H9 (cell line): ENCODE measurements around the gene SPRR5. TPM values are rescaled to one million over a fixed set of nuclear protein-coding genes. Genes with fewer than 3 reads are reported as not detected.

Experiments
- DNase-seq: peaks from one replicate; pipeline ENCODE4 v3.0.0-alpha.2; 2017
- H2AFZ ChIP-seq: one replicate; pipeline ENCODE4 v1.6.1; 2013; ENCODE audit warnings: mild to moderate bottlenecking, low read length, control low read depth, moderate library complexity
- H2AK5ac ChIP-seq: 2 replicates; pipeline ENCODE4 v1.6.1; 2013; ENCODE audit warnings: low read length, control low read depth, mixed read lengths; ENCODE audit not compliant: insufficient read length
- H2BK120ac ChIP-seq: one replicate; pipeline ENCODE4 v1.6.1; 2013; ENCODE audit warnings: low read depth, mild to moderate bottlenecking, low read length, control low read depth, inconsistent platforms; ENCODE audit not compliant: poor library complexity, severe bottlenecking
- H2BK12ac ChIP-seq: 2 replicates; pipeline ENCODE4 v1.6.1; 2013; ENCODE audit warnings: low read length, control low read depth, mixed read lengths, low read depth; ENCODE audit not compliant: insufficient read length
- H2BK15ac ChIP-seq: 2 replicates; pipeline ENCODE4 v1.6.1; 2013; ENCODE audit warnings: low read depth, low read length, control low read depth
- H2BK20ac ChIP-seq: one replicate; pipeline ENCODE4 v1.6.1; 2013; ENCODE audit warnings: low read depth, mild to moderate bottlenecking, low read length, control low read depth, inconsistent platforms; ENCODE audit not compliant: poor library complexity, severe bottlenecking
- H2BK5ac ChIP-seq: 2 replicates; pipeline ENCODE4 v1.6.1; 2013; ENCODE audit warnings: low read length, control low read depth, mixed read lengths; ENCODE audit not compliant: insufficient read length
- H3K14ac ChIP-seq: 2 replicates; pipeline ENCODE4 v1.6.1; 2013; ENCODE audit warnings: low read length, control low read depth; ENCODE audit not compliant: insufficient read depth
- H3K18ac ChIP-seq: 2 replicates; pipeline ENCODE4 v1.6.1; 2013; ENCODE audit warnings: low read depth, mild to moderate bottlenecking, mixed read lengths, low read length, control low read depth; ENCODE audit not compliant: insufficient read length
- H3K23ac ChIP-seq: 2 replicates; pipeline ENCODE4 v1.6.1; 2013; ENCODE audit warnings: low read length, control low read depth, mixed read lengths, low read depth; ENCODE audit not compliant: insufficient read length
- H3K23me2 ChIP-seq: 2 replicates; pipeline ENCODE4 v1.6.1; 2013; ENCODE audit warnings: low read depth, mild to moderate bottlenecking, mixed read lengths, low read length, control low read depth; ENCODE audit not compliant: insufficient read length, poor library complexity, severe bottlenecking
- H3K27ac ChIP-seq: 2 replicates; pipeline ENCODE4 v1.5.1; 2013; ENCODE audit warnings: low read length, control low read depth, mixed read lengths, low read depth; ENCODE audit not compliant: insufficient read length
- H3K27me3 ChIP-seq: 2 replicates; pipeline ENCODE4 v1.6.1; 2013; ENCODE audit warnings: low read length, control low read depth, inconsistent platforms; ENCODE audit not compliant: insufficient read depth
- H3K4ac ChIP-seq: 2 replicates; pipeline ENCODE4 v1.6.1; 2013; ENCODE audit warnings: low read depth, mild to moderate bottlenecking, control low read depth, inconsistent platforms, low read length, moderate library complexity
- H3K4me1 ChIP-seq: 2 replicates; pipeline ENCODE4 v1.6.1; 2013; ENCODE audit warnings: low read length, control low read depth, inconsistent platforms; ENCODE audit not compliant: insufficient read depth
- H3K4me2 ChIP-seq: 2 replicates; pipeline ENCODE4 v1.6.1; 2013; ENCODE audit warnings: low read length, control low read depth, mixed read lengths; ENCODE audit not compliant: insufficient read length, insufficient read depth
- H3K56ac ChIP-seq: 2 replicates; pipeline ENCODE4 v1.6.1; 2013; ENCODE audit warnings: low read depth, mild to moderate bottlenecking, mixed read lengths, low read length, control low read depth; ENCODE audit not compliant: insufficient read length
- H3K79me1 ChIP-seq: 2 replicates; pipeline ENCODE4 v1.6.1; 2013; ENCODE audit warnings: low read depth, mild to moderate bottlenecking, moderate library complexity, low read length, control low read depth, inconsistent platforms; ENCODE audit not compliant: insufficient read depth, poor library complexity, severe bottlenecking
- H3K79me2 ChIP-seq: 2 replicates; pipeline ENCODE4 v1.6.1; 2013; ENCODE audit warnings: low read length, control low read depth, inconsistent platforms; ENCODE audit not compliant: insufficient read depth
- H3K9ac ChIP-seq: 2 replicates; pipeline ENCODE4 v1.6.1; 2013; ENCODE audit warnings: low read length, control low read depth, mixed read lengths; ENCODE audit not compliant: insufficient read length; ENCODE audit errors: extremely low read depth
- H3K9me3 ChIP-seq: one replicate; pipeline ENCODE4 v1.6.1; 2013; ENCODE audit warnings: low read depth, low read length, inconsistent platforms; ENCODE audit not compliant: control insufficient read depth
- H3T11ph ChIP-seq: one replicate; pipeline ENCODE4 v1.6.1; 2013; ENCODE audit warnings: mild to moderate bottlenecking, low read length, control low read depth, inconsistent platforms
- H4K20me1 ChIP-seq: one replicate; pipeline ENCODE4 v1.6.1; 2013; ENCODE audit not compliant: control insufficient read depth, insufficient read length, insufficient read depth
- H4K5ac ChIP-seq: 2 replicates; pipeline ENCODE4 v1.6.1; 2013; ENCODE audit warnings: low read depth, mild to moderate bottlenecking, mixed read lengths, low read length, control low read depth; ENCODE audit not compliant: insufficient read length
- H4K8ac ChIP-seq: replicated peaks from 2 replicates; pipeline ENCODE4 v1.6.1; 2013; ENCODE audit warnings: low read length, control low read depth, mixed read lengths, low read depth; ENCODE audit not compliant: insufficient read length
- H4K91ac ChIP-seq: 2 replicates; pipeline ENCODE4 v1.6.1; 2013; ENCODE audit warnings: low read depth, mild to moderate bottlenecking, moderate library complexity, mixed read lengths, low read length, control low read depth; ENCODE audit not compliant: insufficient read length
- H3K27ac Mint-ChIP-seq, 3 experiments: 2 replicates in 2 of 3; 3 replicates in 1 of 3; pipeline ENCODE4 v1.8.0; 2020 to 2021; ENCODE audit warnings: mixed read lengths in 3 of 3, mild to moderate bottlenecking in 1 of 3, moderate library complexity in 1 of 3
- H3K27me3 Mint-ChIP-seq: 2 replicates; pipeline ENCODE4 v1.8.0; 2021; ENCODE audit warnings: low read depth, mild to moderate bottlenecking, moderate library complexity, mixed read lengths
- H3K36me3 Mint-ChIP-seq, 3 experiments: 2 replicates in 2 of 3; 3 replicates in 1 of 3; pipeline ENCODE4 v1.8.0; 2020 to 2021; ENCODE audit warnings: low read depth in 3 of 3, mixed read lengths in 3 of 3; ENCODE audit not compliant: insufficient read depth in 1 of 3
- H3K4me1 Mint-ChIP-seq, 2 experiments: 2 replicates each; pipeline ENCODE4 v1.8.0; 2020; ENCODE audit warnings: mixed read lengths in 2 of 2
- H3K4me3 Mint-ChIP-seq, 2 experiments: 2 replicates in 1 of 2; 3 replicates in 1 of 2; pipeline ENCODE4 v1.8.0; 2020 to 2021; ENCODE audit warnings: mild to moderate bottlenecking in 2 of 2, mixed read lengths in 2 of 2, moderate library complexity in 1 of 2
- H3K9me3 Mint-ChIP-seq, 2 experiments: 2 replicates in 1 of 2; 3 replicates in 1 of 2; pipeline ENCODE4 v1.8.0; 2020; ENCODE audit warnings: mild to moderate bottlenecking in 2 of 2, mixed read lengths in 2 of 2, moderate library complexity in 1 of 2
- CTCF ChIP-seq: fragments of 200-600 bp; sonication (generic); conservative IDR thresholded peaks from 3 replicates; pipeline ENCODE4 v1.8.0; 2021; ENCODE audit warnings: antibody characterized with exemption, mild to moderate bottlenecking
- WGBS: extraction: QIAGEN DNeasy Blood & Tissue Kit; methylation state at CpG from one replicate; pipeline ENCODE4 v1.1.7; 2013; ENCODE audit warnings: missing lambda C conversion rate, low lambda C conversion rate, mixed read lengths; ENCODE audit not compliant: insufficient read length; ENCODE audit errors: extremely low coverage; 5-methylcytosine and 5-hydroxymethylcytosine counted together
- total RNA-seq: library from RNA; stranded (reverse); gene quantifications from 2 replicates; pipeline ENCODE4 v1.2.1, GENCODE V29; 2021

Gene SPRR5
- total RNA-seq, 1 experiment from 2014 or later: not detected

DNA sequence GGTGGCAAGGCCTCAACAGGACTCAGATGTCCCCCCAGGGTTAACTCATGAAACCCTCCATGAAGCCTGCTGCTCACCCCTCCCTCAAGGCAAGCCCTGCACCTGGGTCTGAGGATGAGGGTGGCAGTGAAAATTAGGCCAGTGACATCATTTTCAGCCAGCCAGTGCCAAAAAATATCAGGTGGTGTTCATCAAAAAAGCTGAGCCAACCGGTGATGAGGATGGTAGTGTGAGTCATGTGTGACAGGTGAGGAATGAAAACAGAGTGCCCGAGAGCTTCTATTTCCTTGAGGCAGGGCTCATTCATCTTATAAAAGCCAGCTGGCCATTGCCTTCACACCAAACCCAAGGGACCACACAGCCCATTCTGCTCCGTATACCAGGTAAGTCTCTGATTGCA lies 36.7 kb downstream of the SPRR5 start, which contains the start of gene SPRR1A:
TSS of gene SPRR1A (plus strand) at position 339 of the 400 bp plus-strand sequence. CDS start 1,150 bp downstream, outside the sequence.
- Mint-ChIP-seq H3K4me3 (no peak within 1 kb of the TSS), H3K27me3 (peaks cover 32% of the 10 kb centered on the region), H3K27ac (peak within 1 kb of the TSS in 1 of 3 experiments; percentile 27; a peak in 1 of 7 replicates), H3K4me1 (no peaks in the 10 kb centered on the region), H3K36me3 (no peaks in the 10 kb centered on the region), H3K9me3 (peaks cover 0 to 11% of the 10 kb centered on the region in 2 experiments; a peak in 3 of 5 replicates)
- Histone ChIP-seq H3K9me3 (no peaks in the 10 kb centered on the region), H3K9ac (no peak within 1 kb of the TSS), H3K4me2 (no peak within 1 kb of the TSS), H3K18ac (no peak within 1 kb of the TSS), H2BK12ac (no peak within 1 kb of the TSS), H3K27me3 (no peaks in the 10 kb centered on the region), H3T11ph (no peak within 1 kb of the TSS), H4K20me1 (no peaks in the 10 kb centered on the region), H2AFZ (no peak within 1 kb of the TSS), H3K56ac (no peak within 1 kb of the TSS), H2BK15ac (no peak within 1 kb of the TSS), H3K79me1 (no peaks in the 10 kb centered on the region), H2BK120ac (no peak within 1 kb of the TSS), H2BK5ac (no peak within 1 kb of the TSS), H4K5ac (no peak within 1 kb of the TSS), H3K4ac (no peak within 1 kb of the TSS), H3K79me2 (no peaks in the 10 kb centered on the region), H4K8ac (no peak within 1 kb of the TSS), H2BK20ac (no peak within 1 kb of the TSS), H3K23ac (no peak within 1 kb of the TSS), H2AK5ac (no peak within 1 kb of the TSS), H3K27ac (no peak within 1 kb of the TSS), H4K91ac (no peak within 1 kb of the TSS), H3K23me2 (no peaks in the 10 kb centered on the region), H3K4me1 (no peaks in the 10 kb centered on the region), H3K14ac (no peak within 1 kb of the TSS)
- no peak for DNase-seq
- WGBS: no CpG with 5 or more reads among the region's 3 CpGs
- no peak for TF ChIP-seq CTCF
